ENCODE data around the gene HIGD2A.

The HIGD2A gene

DNA sequence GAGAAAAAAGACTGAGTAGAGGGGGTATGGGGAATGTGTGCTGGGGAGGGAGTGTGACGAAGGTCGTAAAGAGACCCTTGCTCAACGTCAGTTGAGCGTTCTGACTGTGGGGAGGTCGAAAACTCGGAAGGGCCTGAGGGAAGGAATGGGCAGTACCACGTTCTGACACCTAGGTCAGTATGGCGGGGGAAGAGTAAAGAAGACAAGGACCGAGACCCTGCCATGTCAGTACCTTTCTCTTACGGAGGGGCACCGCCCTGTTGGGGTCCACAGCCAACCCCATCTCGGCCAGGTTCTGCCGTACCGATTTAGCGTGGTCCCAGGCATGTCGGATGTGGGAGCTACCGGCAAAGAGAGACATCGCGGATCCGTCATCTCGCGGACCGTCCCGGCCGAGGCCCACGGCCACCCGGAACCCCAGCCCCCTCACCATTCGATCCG is 528 bp upstream of the HIGD2A start:
- no peak for TF ChIP-seq CTCF (conservative IDR thresholded peaks at IDR 0.05; ENCODE audit: low read depth, low read length)
- DNase-seq (ENCODE audit: low read depth) = peak; percentile 29
- peak overlapping the region; percentile 92 for H3K4me3 ChIP-seq (ENCODE audit: low read depth, low read length)

DNA sequence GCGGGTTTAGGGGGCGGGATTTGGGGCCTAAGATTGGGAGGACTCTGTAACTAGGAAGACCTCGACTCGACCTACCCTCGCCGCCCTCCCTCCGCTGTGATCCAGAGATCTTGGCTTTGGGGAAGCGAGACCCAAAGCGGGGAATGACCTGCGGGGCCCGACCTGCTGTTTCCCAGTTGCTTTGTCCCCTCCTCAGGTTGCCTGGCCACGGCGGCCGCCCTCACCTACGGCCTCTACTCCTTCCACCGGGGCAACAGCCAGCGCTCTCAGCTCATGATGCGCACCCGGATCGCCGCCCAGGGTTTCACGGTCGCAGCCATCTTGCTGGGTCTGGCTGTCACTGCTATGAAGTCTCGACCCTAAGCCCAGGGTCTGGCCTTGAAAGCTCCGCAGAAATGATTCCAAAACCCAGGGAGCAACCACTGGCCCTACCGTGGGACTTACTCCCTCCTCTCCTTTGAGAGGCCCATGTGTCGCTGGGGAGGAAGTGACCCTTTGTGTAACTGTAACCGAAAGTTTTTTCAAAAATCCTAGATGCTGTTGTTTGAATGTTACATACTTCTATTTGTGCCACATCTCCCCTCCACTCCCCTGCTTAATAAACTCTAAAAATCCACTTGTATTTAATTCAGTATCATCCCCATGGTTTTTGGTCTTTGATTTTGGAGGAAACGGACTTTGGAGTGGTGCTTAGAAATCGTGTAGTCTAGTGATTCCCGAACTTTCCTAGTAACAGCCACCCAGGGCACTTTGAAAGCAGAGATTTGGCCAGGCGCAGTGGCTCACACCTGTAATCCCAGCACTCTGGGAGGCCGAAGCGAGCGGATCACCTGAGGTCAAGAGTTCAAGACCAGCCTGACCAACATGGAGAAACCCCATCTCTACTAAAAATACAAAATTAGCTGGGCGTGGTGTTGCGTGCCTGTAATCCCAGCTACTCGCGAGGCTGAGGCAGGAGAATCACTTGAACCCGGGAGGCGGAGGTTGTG is 878 bp downstream of the HIGD2A start:
- H3K4me3 ChIP-seq (ENCODE audit: low read depth, low read length) = peak overlapping the region; percentile 92
- TF ChIP-seq CTCF (conservative IDR thresholded peaks at IDR 0.05; ENCODE audit: low read depth, low read length) = no peak
- no peak for DNase-seq (ENCODE audit: low read depth)

- no peak for DNase-seq (ENCODE audit: low read depth)
- TF ChIP-seq CTCF (conservative IDR thresholded peaks at IDR 0.05; ENCODE audit: low read depth, low read length) = no peak
- no peak overlapping the region for H3K4me3 ChIP-seq (ENCODE audit: low read depth, low read length)
Observed at GRCh38 chr5:176391479-176391878, 2.9 kb downstream of the HIGD2A start.

GRCh38 chr5:176391999-176392398 is 3.4 kb downstream of the HIGD2A start:
- H3K4me3 ChIP-seq (ENCODE audit: low read depth, low read length) = no peak overlapping the region
- DNase-seq (ENCODE audit: low read depth) = no peak
- no peak for TF ChIP-seq CTCF (conservative IDR thresholded peaks at IDR 0.05; ENCODE audit: low read depth, low read length)

GRCh38 chr5:176392526-176392925 is 4.0 kb downstream of the HIGD2A start:
- no peak for TF ChIP-seq CTCF (conservative IDR thresholded peaks at IDR 0.05; ENCODE audit: low read depth, low read length)
- DNase-seq (ENCODE audit: low read depth) = no peak
- H3K4me3 ChIP-seq (ENCODE audit: low read depth, low read length) = no peak overlapping the region

GRCh38 chr5:176394096-176394495 is 5.5 kb downstream of the HIGD2A start:
- no peak for TF ChIP-seq CTCF (conservative IDR thresholded peaks at IDR 0.05; ENCODE audit: low read depth, low read length)

More at GRCh38 chr5:176394096-176394495, 5.5 kb downstream of the HIGD2A start:
- H3K4me3 ChIP-seq (ENCODE audit: low read depth, low read length) = no peak overlapping the region
- no peak for DNase-seq (ENCODE audit: low read depth)

Data from choroid plexus epithelial cell (primary cell).